NCI-H524 treated with DMSO at 0.1 percent for 48 hours (cell line): Measurements from ENCODE around the gene ATP1A2.
"Not testable (repeated sequence)": the region's sequence is repeated elsewhere in the genome, so short reads cannot be mapped to it uniquely, and the experiment has no call there.

Experiments
- DNase-seq: peaks from one replicate; lab custom pipeline; 2025; lab: John Stamatoyannopoulos, UW

The ATP1A2 gene

DNA sequence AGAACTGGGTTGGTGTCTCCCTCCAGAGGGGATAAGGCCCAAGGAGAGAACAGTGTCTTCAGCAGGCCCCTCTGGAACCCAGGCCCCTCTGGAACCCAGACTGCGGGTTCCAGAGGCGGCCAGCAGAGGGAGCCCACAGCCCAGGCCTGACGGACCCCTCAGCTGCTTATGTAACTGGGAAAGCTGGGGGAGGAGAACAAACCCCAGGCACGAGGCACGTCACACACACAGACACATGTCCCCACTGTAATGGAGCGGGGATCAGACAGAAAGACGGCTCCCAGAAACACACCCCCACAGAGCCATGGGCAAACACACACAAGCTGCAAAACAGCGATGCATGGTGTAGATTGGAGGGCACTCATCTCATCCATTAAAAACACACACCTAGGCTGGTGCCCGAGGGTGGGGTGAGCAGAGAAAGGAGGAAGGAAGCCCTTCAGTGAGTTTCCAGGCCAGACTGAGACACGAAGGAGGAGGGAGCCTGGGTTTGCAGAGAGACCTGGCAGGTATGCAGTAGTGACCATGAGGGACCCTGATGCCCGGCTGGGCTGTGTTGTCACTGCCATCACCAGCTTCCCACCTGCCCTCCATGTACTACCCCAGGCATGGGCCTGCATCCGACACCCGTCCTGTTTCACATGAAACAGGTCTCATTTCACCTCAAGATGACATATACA lies 14.4 kb upstream of the ATP1A2 start:
- peak; percentile 40 for DNase-seq

DNA sequence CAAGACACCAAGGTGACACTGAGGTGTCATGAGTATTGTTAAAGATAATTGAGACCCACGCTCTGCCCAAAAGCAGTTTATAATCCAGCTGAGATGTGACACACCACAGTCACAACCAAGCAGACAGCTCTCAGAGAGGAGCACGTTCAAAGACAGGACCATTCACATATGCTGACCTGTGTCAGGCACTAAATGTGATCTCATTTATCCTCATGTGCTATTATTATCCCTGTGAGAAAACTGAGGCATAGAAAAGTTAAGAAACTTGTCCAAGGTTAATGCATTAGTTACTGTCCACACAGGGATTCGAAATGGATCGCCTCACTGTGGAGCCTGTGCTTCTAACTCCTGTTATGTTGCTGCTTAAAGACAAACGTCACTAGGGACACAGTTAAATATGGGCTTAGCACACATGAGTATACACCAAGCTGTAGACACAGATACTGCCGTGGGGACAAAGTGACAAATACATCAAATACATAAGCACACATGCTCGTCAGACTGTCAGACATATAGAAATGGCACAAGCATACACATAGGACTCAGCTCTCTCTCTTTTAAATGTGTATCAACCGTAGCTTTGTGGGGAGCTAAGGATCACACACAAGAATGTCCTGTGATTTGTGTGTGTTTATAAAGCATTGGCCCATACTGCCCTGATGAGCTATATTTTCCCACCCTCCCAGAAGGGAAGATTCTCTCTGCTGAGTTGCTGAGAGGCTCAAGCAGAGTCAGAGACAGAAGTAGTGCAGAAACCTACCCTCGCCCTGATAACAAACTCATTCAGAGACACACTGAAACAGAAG lies 13.6 kb upstream of the ATP1A2 start:
- DNase-seq: no peak

- DNase-seq: no peak
These were observed 11.7 kb upstream of the ATP1A2 start for GRCh38 chr1:160103658-160104408.

GRCh38 chr1:160104486-160104885 lies 11.1 kb upstream of the ATP1A2 start:
- DNase-seq: no peak

- no peak for DNase-seq
These were observed 10.4 kb upstream of the ATP1A2 start for GRCh38 chr1:160105155-160105554.

- DNase-seq: no peak
These were observed 8.0 kb upstream of the ATP1A2 start for GRCh38 chr1:160107512-160107911.

DNA sequence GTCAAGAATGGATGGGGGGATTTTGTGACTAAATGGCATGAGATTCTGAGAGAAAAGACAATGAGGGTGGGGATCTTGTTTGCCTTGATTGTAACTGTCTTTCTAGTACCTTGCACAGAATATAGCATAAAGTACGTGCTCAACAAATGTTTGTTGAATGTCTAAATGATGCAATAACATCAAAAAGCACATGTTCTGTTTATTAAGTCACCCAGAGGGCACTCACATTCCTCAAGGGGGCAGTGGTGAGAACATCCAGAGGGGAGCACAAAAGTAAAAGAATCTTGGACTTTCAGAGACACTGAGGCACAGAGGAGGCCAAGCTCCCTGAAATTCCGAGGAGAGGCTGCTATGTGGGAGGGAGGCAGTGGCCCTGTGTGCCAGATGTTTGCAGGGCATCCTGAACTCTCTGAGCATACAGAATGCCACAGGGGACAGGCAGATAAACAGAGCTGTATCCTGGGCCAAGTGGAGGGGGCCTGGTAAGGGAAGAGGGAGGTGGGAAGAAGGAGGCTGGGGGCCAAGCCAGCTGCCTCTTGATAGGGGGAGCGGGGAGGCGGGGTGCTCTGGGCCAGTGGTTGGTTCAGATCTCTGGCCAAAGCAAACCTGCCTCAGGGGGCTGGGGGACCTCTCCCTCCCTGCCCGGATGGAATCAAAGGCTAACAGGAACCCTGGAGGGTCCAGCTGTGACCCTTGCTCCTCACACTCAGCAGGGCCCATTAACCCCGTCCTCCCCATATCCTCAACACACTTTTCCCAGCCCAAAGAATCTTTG lies 6.5 kb upstream of the ATP1A2 start:
- DNase-seq: no peak

DNA sequence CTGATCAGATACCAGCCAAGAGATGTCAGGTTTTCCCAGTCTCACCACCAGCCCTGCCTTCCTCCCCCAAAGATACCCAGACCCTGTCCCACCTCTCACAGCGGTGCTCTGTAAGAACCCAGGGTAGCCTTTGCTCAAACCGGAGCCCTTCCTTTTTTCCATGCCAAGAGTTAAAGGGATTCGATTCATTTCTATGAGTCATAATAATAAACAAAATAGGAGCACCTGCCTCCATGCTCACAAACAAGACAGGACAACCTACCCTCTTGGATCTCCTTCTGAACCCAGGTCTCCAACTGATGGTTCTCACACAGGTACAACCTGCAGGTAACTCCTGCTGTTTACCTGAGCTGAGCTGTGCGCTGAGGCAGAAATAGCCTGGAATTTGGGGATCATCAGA lies 5.9 kb upstream of the ATP1A2 start:
- no peak for DNase-seq

GRCh38 chr1:160111462-160111861 lies 4.1 kb upstream of the ATP1A2 start:
- not testable (repeated sequence) for DNase-seq

DNA sequence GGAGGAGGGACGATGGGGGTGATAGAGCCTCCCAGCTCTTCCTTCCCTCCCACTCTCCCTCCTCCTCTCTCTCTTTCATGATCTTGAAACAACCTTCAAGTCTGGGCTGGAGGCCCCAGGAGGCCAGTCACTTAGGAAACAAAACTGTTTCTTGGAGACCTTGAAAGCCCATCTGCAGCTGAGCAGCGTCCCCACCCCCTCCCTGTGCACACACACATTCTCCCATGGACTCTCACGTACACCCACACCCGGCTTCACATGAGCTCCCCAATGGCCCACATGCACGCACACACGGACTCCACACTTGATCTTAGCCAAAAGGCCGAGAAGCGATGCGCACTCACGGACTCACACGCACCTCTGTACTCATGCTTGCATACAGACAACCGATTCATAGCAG lies 3.2 kb upstream of the ATP1A2 start:
- DNase-seq: no peak

DNA sequence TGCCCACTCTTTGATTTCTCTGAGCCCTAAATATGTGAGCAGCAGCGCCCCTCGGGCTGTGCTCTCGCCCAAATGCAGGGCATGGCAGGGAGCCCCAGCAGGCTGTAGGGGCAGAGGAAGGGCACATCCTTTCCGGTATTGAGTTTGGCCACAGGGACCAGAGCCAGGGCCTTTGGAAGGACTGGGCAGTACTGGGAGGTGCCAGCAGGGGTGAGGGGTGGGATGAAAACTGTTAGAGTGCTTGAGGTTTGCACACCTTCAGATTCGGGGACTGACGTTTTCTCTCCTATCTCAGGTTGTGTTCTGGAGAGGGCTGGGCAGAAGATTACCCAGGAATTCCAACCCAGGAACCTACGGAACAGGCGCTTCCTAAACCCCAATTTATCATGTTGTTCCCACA lies 2.2 kb upstream of the ATP1A2 start:
- DNase-seq: no peak

DNA sequence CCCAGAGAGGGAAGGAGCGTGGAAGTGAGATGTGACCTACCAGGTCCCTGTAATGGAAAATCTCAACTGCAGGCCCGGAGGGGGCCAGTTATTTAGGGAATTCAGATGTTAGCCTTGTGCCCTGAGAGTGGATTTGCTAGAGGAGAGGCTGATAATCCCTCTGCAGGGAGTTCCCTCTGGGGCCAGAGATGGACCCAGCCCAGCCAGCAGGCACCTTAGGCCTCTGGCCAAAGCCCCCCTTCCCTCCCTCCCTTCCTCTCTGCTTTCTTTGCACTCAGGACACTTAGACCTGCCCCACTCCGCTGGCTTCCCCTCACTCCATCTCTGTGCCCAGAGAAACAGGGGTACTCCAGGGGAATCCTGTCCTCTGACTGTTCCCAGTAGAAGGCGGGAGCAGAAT lies 1.5 kb upstream of the ATP1A2 start:
- no peak for DNase-seq

GRCh38 chr1:160116283-160117147 lies 956 bp downstream of the ATP1A2 start:
- no peak for DNase-seq

GRCh38 chr1:160117300-160117699 lies 1.7 kb downstream of the ATP1A2 start:
- DNase-seq: no peak

DNA sequence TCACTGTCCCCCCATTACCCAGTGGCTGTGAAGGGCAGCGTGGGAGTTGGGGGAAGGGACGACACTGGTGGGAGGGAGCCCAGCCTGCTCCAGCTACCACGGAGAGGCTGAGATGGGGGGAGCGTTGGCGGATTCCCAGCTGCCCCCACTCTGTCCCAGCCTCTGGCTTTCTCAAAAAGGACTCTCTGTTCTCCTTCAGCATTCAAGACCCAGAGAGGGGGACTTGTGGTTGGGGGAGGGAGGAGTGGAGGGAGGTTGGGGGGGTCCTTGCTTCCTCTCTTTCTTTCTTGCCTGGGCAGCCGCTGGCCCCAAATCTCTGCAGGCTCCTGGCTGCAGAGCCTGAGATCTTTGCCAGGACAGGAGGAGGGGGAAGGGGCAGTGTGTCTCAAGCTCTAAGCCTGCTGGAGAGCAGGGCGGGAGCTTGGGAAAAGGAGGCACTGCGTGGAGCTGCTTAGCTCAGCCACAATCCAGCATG lies 2.2 kb downstream of the ATP1A2 start:
- no peak for DNase-seq

GRCh38 chr1:160118928-160119327 lies 3.4 kb downstream of the ATP1A2 start:
- no peak for DNase-seq

DNA sequence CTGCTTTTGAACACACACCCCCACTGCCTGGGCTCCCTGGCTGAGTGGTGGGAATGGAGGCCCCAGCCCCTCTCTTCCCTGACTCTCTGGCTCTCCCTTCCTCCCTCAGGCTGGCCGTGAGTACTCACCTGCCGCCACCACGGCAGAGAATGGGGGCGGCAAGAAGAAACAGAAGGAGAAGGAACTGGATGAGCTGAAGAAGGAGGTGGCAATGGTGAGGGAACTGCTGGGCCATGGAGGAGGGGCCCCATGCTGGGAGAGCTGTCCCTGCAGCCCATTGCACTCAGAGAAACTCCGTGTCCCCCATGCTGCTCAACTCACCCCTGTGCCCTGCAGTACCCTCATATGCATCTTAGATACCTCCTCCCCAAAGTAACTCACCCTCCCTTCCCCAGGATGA lies 5.2 kb downstream of the ATP1A2 start:
- DNase-seq: no peak

DNA sequence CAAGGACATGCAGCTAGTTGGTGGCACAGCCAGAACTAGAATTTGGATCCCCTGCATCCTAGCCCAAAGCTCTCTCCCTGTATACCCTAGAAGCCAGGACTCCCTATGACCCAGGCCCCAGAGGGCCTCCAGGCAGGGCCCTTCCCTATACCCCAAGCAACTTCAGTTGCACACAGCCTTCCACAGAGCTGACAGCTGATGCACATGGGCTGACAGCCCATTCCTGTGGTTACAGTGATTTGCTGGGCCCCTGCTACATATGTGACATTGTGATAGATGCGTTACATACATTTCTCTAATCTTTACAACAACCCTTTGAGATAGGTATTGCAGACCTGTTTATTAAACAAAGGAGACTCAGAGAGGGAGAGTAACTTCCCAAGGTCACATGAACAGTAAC lies 5.8 kb downstream of the ATP1A2 start:
- DNase-seq: no peak

- DNase-seq: no peak
These were observed 7.5 kb downstream of the ATP1A2 start for GRCh38 chr1:160122978-160123495.

GRCh38 chr1:160123726-160124125 lies 8.2 kb downstream of the ATP1A2 start:
- no peak for DNase-seq
